ENCODE results near the gene RNF144A.
A peak's percentile ranks its signal among the peaks of the same experiment; 100 is the strongest.

The RNF144A gene

DNA sequence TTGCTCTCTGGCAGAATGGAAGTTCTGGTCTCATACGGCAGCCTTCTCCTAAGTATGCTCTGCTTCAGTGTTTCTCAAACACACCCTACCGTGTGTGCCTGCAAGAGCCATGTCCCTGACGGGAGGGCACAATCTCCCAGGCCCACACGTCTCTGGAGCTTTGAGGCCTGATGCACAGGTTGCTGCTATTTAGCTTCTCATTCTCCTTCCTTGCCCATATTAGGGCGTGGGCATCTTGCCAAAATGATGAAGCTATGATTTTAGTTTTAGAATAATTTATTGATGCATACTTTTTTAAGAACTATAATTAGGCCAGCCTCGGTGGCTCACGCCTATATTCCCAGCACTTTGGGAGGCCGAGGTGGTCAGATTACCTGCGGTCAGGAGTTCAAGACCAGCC is 107.9 kb downstream of the RNF144A start:
- H3K9me3 Mint-ChIP-seq, result no peaks in the 10 kb centered on the region
- no peak for DNase-seq
- H3K27ac Mint-ChIP-seq, result no peak overlapping the region
- H3K4me3 Mint-ChIP-seq, result no peak overlapping the region
- H3K27me3 Mint-ChIP-seq, result no peaks in the 10 kb centered on the region
- peaks cover 93% of the 10 kb centered on the region for H3K36me3 Mint-ChIP-seq (ENCODE audit: low read depth)
- H3K4me1 Mint-ChIP-seq (ENCODE audit: low read depth), result no peaks in the 10 kb centered on the region

DNA sequence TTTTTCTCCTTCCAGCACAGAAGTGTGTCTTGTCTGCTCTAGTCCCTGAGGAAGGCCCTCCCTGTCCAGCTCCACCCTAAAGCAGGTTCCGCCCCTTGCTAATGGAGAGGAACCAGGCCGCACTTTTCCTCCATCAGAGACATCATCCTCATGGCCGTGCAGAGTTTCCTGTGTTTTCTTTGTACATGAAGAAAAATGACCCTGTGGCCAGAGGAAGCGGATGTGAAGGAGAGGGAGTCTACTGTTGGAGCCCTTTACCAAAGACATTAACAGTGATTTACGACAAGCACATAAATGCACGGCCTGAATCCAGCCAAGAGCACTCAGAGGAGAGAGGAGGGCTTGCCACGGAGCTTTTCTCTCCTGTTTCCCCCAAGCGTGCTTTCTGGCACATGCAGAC is 109.5 kb downstream of the RNF144A start:
- no peak overlapping the region for H3K4me3 Mint-ChIP-seq
- peak overlapping the region; percentile 27 for H3K27ac Mint-ChIP-seq
- peaks cover 93% of the 10 kb centered on the region for H3K36me3 Mint-ChIP-seq (ENCODE audit: low read depth)
- no peak for DNase-seq
- no peaks in the 10 kb centered on the region for H3K27me3 Mint-ChIP-seq
- H3K4me1 Mint-ChIP-seq (ENCODE audit: low read depth), result peaks cover 7% of the 10 kb centered on the region
- H3K9me3 Mint-ChIP-seq, result no peaks in the 10 kb centered on the region

DNA sequence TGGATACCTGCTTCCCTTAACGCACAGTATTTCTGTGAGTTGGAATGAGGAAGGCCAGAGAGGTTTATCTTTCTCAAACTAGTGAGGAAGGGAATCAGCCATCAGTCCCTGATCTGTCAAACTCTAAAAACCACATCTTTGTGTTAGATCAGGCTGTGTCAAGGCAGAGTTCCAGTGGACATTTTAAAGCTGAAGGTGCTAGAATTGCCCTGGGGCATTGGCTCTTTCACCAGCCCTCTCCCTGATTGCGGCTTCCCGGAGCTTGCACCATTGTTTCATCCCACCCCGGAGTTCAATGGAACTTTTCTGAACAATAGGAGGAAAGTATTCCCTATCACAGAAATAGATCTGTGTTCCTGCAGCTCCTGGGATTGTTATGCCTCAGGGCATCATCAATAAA is 110.2 kb downstream of the RNF144A start:
- Mint-ChIP-seq H3K36me3 (ENCODE audit: low read depth) (peaks cover 92% of the 10 kb centered on the region), H3K27ac (peak overlapping the region; percentile 27), H3K27me3 (no peaks in the 10 kb centered on the region), H3K4me1 (ENCODE audit: low read depth) (peaks cover 9% of the 10 kb centered on the region), H3K4me3 (no peak overlapping the region), H3K9me3 (no peaks in the 10 kb centered on the region)
- DNase-seq, result no peak

DNA sequence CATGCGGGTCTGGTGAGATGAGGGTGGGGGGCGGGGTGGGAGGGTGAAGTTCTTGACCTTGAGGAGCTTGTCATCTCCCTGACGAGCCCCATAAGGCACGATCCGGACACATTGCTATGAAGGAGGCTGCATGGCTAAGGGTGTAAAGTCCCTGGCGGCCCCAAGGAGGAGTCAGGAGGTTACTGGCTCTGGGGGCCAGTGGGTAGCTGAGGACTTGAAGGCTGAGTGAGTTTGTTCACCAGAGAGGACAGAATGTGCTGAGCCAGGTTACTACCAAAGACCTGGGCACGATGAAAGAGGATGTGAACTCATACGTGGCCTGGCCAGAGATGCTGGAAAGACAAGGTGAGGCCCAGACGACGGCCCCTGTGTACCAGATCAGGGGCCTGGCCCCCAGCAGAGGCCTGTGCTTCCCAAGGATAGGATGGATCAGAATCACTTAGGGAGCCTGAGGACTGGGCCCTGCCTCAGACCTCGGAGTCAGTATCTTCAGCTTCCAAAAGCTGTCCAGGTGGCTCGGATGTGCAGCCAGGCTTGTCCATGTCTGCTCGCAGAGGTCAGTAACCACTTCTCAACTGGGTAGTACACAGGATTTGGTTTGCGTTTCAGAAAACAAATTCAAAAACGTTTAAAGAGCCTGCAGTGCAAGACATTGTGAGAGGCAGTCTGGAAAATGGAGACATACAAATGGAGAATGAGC is 110.9 kb downstream of the RNF144A start:
- no peaks in the 10 kb centered on the region for H3K27me3 Mint-ChIP-seq
- no peaks in the 10 kb centered on the region for H3K9me3 Mint-ChIP-seq
- H3K4me1 Mint-ChIP-seq (ENCODE audit: low read depth), result peaks cover 9% of the 10 kb centered on the region
- DNase-seq, result no peak
- H3K36me3 Mint-ChIP-seq (ENCODE audit: low read depth), result peaks cover 93% of the 10 kb centered on the region
- H3K27ac Mint-ChIP-seq, result no peak overlapping the region
- H3K4me3 Mint-ChIP-seq, result no peak overlapping the region

DNA sequence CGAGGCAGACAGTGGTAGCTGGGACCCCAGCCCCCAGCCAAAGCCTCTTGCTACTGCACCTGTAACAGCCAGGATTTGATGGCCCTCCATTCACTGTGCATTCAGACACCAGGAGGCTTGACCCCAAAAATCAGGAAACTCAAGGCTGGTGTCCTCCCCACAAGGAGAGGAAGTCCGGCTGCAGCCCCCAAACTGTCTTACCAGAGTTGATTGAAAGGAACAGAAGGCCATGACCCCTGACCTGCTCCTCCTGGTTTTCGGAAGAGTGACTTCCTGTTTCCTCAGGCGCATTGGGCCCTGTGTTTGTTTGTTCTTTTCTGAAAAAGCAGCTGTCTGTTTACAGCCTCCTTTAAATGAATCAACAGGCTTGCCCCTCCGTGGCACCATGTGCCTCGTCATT is 111.6 kb downstream of the RNF144A start:
- no peak overlapping the region for H3K4me3 Mint-ChIP-seq
- H3K27ac Mint-ChIP-seq, result peak overlapping the region; percentile 47
- peaks cover 9% of the 10 kb centered on the region for H3K4me1 Mint-ChIP-seq (ENCODE audit: low read depth)
- no peak for DNase-seq
- H3K9me3 Mint-ChIP-seq, result no peaks in the 10 kb centered on the region
- peaks cover 93% of the 10 kb centered on the region for H3K36me3 Mint-ChIP-seq (ENCODE audit: low read depth)
- H3K27me3 Mint-ChIP-seq, result no peaks in the 10 kb centered on the region

DNA sequence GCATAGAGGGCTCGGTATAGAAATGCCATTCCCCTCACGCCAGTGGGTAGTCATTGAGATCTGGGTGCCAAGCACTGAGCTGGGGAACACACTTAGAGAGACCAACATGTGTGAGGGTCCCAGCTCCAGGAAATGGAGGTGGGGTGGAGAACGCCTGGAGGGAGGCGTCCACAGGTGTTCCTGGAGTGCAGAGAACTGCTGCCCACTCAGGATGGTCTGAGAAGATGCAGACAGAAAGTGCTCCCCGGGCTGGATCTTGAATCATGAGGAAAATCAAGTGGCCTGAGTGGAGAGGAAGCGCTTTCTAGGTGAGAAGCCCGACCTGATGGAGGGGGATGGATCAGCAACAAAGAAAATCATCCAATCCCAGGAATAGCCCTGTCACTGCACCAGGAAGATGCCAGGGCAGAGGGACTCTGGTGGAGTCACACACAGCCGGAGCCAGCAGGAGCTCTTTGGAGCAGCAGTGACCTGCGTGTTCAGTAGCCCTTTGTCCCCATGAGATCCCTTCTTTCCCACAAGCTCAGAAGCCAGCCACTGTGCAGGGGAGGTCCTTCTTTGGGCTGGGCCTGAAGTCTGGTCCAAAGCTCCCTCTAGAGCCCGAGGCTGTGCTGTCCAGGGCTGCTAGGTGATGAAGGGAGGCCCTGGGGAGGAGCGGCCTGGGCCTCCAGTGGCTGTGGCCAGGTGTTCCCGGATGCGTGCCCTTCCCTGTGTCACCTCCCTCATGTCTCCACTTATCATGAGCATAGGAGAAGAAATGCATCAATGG is 112.3 kb downstream of the RNF144A start:
- no peaks in the 10 kb centered on the region for H3K27me3 Mint-ChIP-seq
- no peak overlapping the region for H3K4me3 Mint-ChIP-seq
- H3K27ac Mint-ChIP-seq, result peak overlapping the region; percentile 47
- H3K4me1 Mint-ChIP-seq (ENCODE audit: low read depth), result peaks cover 9% of the 10 kb centered on the region
- no peak for DNase-seq
- H3K9me3 Mint-ChIP-seq, result no peaks in the 10 kb centered on the region
- H3K36me3 Mint-ChIP-seq (ENCODE audit: low read depth), result peaks cover 93% of the 10 kb centered on the region

DNA sequence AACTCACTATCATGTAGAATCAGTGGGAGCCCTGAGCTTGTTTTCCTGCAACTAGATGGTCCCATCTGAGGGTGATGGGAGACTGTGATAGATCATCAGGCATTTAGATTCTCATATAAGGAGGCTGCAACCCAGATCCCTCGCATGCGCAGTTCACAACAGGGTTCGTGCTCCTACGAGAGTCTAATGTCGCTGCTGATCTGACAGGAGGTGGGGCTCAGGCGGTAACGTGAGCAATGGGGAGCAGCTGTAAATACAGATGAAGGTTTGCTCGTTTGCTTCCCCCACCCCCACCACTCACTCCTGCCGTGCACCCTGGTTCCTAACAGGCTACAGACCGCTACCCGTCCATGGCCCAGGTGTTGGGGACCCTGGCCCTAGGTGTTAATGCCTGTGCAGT is 113.6 kb downstream of the RNF144A start:
- no peaks in the 10 kb centered on the region for H3K27me3 Mint-ChIP-seq
- H3K9me3 Mint-ChIP-seq, result no peaks in the 10 kb centered on the region
- peaks cover 9% of the 10 kb centered on the region for H3K4me1 Mint-ChIP-seq (ENCODE audit: low read depth)
- no peak for DNase-seq
- H3K27ac Mint-ChIP-seq, result peak overlapping the region; percentile 59
- peaks cover 95% of the 10 kb centered on the region for H3K36me3 Mint-ChIP-seq (ENCODE audit: low read depth)
- H3K4me3 Mint-ChIP-seq, result no peak overlapping the region

DNA sequence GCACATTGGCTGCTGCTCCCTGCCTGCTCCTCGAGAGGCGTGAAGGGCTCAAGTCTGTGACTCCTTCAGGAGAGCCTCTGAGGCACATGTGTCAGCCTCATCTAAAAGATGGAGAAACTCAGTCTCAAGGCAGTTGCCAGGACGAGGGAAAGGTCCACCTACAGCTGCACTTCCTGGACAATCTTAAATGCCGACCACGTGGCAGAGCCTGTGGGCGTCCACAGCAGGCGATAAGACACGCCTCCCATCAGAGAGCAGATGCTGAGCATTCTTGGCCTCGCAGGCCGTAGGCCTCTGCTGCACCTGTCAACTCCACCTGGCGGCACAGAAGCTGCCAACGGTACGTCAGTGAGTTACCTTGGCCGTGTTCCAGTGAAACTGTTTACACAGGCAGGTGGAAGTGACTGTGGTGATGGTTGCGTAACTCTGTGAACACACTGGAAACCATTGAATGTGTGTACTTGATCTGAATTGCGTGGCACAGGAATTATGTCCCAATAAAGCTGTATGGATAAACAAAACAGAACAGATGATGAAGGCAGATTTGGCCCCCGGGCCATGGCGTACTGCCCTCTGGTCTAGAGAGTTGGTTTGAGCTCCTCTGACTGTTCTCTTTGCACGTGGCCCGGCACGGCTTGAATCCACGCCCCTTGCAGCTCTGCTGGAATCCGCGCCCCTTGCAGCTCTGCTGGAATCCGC is 114.5 kb downstream of the RNF144A start:
- peaks cover 9% of the 10 kb centered on the region for H3K4me1 Mint-ChIP-seq (ENCODE audit: low read depth)
- peak overlapping the region; percentile 59 for H3K27ac Mint-ChIP-seq
- H3K27me3 Mint-ChIP-seq, result no peaks in the 10 kb centered on the region
- H3K4me3 Mint-ChIP-seq, result no peak overlapping the region
- peak; percentile 41 for DNase-seq
- H3K9me3 Mint-ChIP-seq, result no peaks in the 10 kb centered on the region
- H3K36me3 Mint-ChIP-seq (ENCODE audit: low read depth), result peaks cover 96% of the 10 kb centered on the region

DNA sequence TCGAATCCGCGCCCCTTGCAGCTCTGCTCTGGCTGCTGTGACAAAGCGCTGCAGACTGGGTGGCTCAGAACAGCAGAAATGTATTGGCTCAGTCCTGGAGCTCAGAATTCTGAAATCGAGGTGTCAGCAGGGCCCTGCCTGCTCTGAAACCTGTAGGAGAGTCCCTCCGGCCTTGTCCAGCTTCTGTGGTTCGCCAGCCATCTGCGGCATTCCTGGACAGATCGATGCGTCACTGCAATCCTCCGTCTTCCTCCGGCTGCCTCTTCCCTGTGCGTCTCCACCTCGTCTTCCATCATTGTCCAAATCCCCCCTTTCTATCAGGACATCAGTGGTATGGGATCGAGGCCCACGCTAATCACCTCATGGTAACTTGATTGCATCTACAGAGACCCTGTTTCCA is 115.2 kb downstream of the RNF144A start:
- Mint-ChIP-seq H3K4me3 (no peak overlapping the region), H3K4me1 (ENCODE audit: low read depth) (peaks cover 9% of the 10 kb centered on the region), H3K27me3 (no peaks in the 10 kb centered on the region), H3K36me3 (ENCODE audit: low read depth) (peaks cover 94% of the 10 kb centered on the region), H3K9me3 (no peaks in the 10 kb centered on the region), H3K27ac (no peak overlapping the region)
- DNase-seq, result no peak

DNA sequence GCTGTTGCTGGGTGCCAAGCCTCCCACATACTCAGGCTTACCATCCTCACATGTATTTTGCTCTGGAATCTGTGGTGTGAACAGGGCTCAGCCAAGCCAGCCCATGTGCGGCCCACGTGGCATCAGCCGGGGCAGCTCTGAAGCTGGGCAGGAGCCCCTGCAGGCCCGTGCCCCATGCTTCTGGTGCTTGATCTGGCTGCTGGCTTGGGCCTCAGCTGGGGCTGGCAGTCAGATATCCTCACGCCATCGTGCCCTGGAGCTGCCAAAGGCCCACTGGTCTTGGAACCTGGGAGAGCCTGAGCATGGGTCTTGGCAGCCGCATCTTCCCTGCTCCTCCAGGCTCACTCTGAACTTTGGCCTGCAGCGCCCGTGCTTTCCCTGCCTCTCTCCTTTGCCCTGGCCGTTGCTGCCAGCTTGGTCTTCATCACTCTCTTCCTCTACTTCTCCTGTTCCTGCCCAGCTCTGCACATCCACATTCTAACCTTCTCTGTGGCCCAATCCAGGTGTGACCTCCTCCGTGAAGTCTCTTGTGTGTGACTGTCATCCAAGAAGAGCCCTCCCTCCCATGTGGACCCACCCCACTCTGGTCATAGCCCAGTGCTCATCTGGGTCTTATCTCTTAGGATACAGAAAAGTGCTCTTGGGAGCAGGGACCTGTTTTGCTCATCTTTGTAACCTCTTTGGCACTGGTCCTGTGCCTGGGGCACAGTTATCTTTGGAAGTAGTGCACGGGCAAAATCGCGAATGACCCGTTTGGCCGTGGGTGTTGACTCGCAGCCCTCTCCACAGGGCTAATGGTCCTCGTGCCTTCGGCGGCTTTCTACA is 116.1 kb downstream of the RNF144A start:
- no peaks in the 10 kb centered on the region for H3K9me3 Mint-ChIP-seq
- H3K4me3 Mint-ChIP-seq, result no peak overlapping the region
- H3K4me1 Mint-ChIP-seq (ENCODE audit: low read depth), result peaks cover 9% of the 10 kb centered on the region
- H3K27ac Mint-ChIP-seq, result no peak overlapping the region
- no peak for DNase-seq
- H3K36me3 Mint-ChIP-seq (ENCODE audit: low read depth), result peaks cover 90% of the 10 kb centered on the region
- H3K27me3 Mint-ChIP-seq, result no peaks in the 10 kb centered on the region

DNA sequence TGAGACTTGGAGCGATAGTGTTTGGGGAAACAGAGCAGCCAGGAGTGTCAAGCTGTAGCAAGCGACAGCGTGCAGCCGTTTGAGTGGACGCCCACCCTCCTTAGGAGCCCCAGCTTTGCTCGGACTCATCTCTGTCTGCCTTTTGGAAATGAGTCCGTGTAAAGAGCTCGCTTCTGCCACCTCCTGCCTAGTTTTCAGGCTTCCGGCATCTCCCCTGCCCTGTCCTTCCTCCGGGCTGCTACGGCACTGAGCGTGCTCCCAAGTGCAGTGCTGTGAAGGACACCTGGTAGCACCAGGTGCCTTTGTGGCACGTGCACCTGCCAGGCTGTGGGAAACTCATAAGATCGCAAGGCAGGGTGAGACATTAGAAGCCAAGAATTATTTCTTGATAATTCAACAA is 117.1 kb downstream of the RNF144A start:
- H3K27me3 Mint-ChIP-seq, result no peaks in the 10 kb centered on the region
- DNase-seq, result no peak
- H3K4me3 Mint-ChIP-seq, result no peak overlapping the region
- no peaks in the 10 kb centered on the region for H3K9me3 Mint-ChIP-seq
- H3K27ac Mint-ChIP-seq, result no peak overlapping the region
- H3K36me3 Mint-ChIP-seq (ENCODE audit: low read depth), result peaks cover 80% of the 10 kb centered on the region
- peaks cover 9% of the 10 kb centered on the region for H3K4me1 Mint-ChIP-seq (ENCODE audit: low read depth)

DNA sequence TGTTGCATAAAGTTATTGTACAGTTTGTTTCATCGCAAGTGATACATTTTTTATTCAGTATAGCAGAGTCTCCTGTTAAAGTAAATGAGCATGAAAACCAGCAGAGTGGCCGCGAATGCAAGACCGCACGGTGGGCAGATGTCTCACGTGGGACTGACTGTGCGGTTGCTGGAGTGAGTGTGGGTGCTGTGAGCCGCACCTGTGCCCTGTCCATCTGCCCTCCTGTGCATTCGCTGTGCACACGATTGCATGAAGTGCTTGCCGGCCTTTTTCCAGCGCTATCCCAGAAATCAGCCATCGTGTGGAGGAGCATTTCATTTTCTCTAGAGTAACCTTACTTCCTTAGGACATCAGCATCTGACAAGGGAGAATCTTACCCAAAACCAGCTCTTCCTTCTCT is 118.7 kb downstream of the RNF144A start:
- Mint-ChIP-seq H3K36me3 (ENCODE audit: low read depth) (peaks cover 72% of the 10 kb centered on the region), H3K4me1 (ENCODE audit: low read depth) (peaks cover 9% of the 10 kb centered on the region), H3K9me3 (no peaks in the 10 kb centered on the region), H3K27ac (no peak overlapping the region), H3K27me3 (no peaks in the 10 kb centered on the region), H3K4me3 (no peak overlapping the region)
- no peak for DNase-seq

DNA sequence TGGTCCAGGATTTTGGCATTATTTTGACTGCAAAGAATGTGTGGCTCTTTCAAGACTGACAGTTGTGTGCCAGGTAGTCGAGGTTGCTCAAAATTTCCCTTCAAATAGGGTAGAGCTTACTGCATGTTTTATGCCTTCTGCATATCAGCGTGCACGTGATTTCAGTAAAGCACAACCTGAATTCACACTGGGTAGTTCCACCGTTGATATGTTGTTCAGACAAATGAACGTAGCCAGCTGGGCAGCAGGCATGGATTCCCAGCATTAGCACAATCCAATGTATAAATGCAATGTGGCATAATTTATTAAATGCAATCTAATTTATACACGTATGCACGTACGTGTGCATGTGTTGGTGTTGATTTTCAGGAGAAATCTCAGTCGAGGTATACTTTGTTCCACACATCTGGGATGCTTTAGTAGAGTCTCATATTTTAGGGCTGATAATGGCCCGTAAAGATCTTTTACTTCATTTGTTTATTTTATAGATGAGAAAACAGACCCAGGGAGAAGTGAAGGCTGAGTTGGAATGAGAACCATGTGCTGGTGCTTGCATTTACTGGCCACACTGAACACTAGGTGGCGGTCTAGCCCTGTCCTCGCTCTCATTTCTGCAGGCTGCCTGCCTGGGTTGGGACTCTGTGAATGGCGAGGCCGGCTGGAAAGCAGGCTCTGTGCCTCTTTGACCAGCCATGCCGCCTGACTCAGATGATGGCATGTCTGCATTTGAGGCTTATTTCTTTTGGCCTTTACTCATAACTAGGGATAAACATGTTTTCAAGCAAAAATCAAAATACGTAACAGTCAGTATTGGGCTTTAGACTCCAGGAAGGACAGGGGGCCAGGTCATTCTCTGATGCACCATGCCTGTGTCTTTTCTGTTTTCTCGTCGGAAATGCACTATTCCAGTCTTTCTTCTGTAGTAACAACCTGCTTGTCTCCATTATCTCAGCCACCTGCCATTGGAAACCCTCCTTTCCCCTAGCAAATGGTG is 120.4 kb downstream of the RNF144A start:
- no peaks in the 10 kb centered on the region for H3K9me3 Mint-ChIP-seq
- H3K4me3 Mint-ChIP-seq, result no peak overlapping the region
- no peak overlapping the region for H3K27ac Mint-ChIP-seq
- no peaks in the 10 kb centered on the region for H3K4me1 Mint-ChIP-seq (ENCODE audit: low read depth)
- peak; percentile 68 for DNase-seq
- H3K36me3 Mint-ChIP-seq (ENCODE audit: low read depth), result peaks cover 72% of the 10 kb centered on the region
- H3K27me3 Mint-ChIP-seq, result no peaks in the 10 kb centered on the region

Data from activated T-cell treated with anti-CD3 and anti-CD28 coated beads, Interleukin-2, amount 50 U/mL, for 24 hours (primary cell).